ENCODE results near the gene TRIO. TPM values are rescaled to one million over a fixed set of nuclear protein-coding genes. Genes with fewer than 3 reads are reported as not detected.

TRIO gene
- total RNA-seq, 1 donor from 2014 or later = 71.6 TPM

GRCh38 chr5:14215901-14216300 is 72.8 kb downstream of the TRIO start:
- no peaks in the 10 kb centered on the region for H3K36me3 ChIP-seq (ENCODE audit: control insufficient read depth, insufficient read depth, low read length)
- H3K4me3 ChIP-seq (ENCODE audit: low read depth, low read length) = no peak overlapping the region
- no peaks in the 10 kb centered on the region for H3K27me3 ChIP-seq (ENCODE audit: control insufficient read depth, insufficient read depth, low read length)
- DNase-seq (ENCODE audit: low read depth) = no peak
- FAIRE-seq = no peak
- TF ChIP-seq CTCF (IDR thresholded peaks at IDR 0.05; ENCODE audit: insufficient read depth, low read length, severe bottlenecking) = no peak

GRCh38 chr5:14216372-14216771 is 73.2 kb downstream of the TRIO start:
- no peaks in the 10 kb centered on the region for H3K27me3 ChIP-seq (ENCODE audit: control insufficient read depth, insufficient read depth, low read length)
- DNase-seq (ENCODE audit: low read depth) (no peak), FAIRE-seq (no peak)
- no peak for TF ChIP-seq CTCF (IDR thresholded peaks at IDR 0.05; ENCODE audit: insufficient read depth, low read length, severe bottlenecking)
- H3K36me3 ChIP-seq (ENCODE audit: control insufficient read depth, insufficient read depth, low read length) = no peaks in the 10 kb centered on the region
- H3K4me3 ChIP-seq (ENCODE audit: low read depth, low read length) = no peak overlapping the region

GRCh38 chr5:14216902-14217301 is 73.8 kb downstream of the TRIO start:
- FAIRE-seq (no peak), DNase-seq (ENCODE audit: low read depth) (peak; percentile 64)
- Histone ChIP-seq H3K36me3 (ENCODE audit: control insufficient read depth, insufficient read depth, low read length) (no peaks in the 10 kb centered on the region), H3K4me3 (ENCODE audit: low read depth, low read length) (no peak overlapping the region), H3K27me3 (ENCODE audit: control insufficient read depth, insufficient read depth, low read length) (no peaks in the 10 kb centered on the region)
- no peak for TF ChIP-seq CTCF (IDR thresholded peaks at IDR 0.05; ENCODE audit: insufficient read depth, low read length, severe bottlenecking)

GRCh38 chr5:14217587-14217986 is 74.4 kb downstream of the TRIO start:
- TF ChIP-seq CTCF (IDR thresholded peaks at IDR 0.05; ENCODE audit: insufficient read depth, low read length, severe bottlenecking) = no peak
- no peak for DNase-seq (ENCODE audit: low read depth)
- no peaks in the 10 kb centered on the region for H3K36me3 ChIP-seq (ENCODE audit: control insufficient read depth, insufficient read depth, low read length)
- H3K27me3 ChIP-seq (ENCODE audit: control insufficient read depth, insufficient read depth, low read length) = no peaks in the 10 kb centered on the region
- no peak for FAIRE-seq
- no peak overlapping the region for H3K4me3 ChIP-seq (ENCODE audit: low read depth, low read length)

GRCh38 chr5:14218011-14218410 is 74.9 kb downstream of the TRIO start:
- no peak for TF ChIP-seq CTCF (IDR thresholded peaks at IDR 0.05; ENCODE audit: insufficient read depth, low read length, severe bottlenecking)
- FAIRE-seq (no peak), DNase-seq (ENCODE audit: low read depth) (no peak)
- H3K36me3 ChIP-seq (ENCODE audit: control insufficient read depth, insufficient read depth, low read length) = no peaks in the 10 kb centered on the region
- no peak overlapping the region for H3K4me3 ChIP-seq (ENCODE audit: low read depth, low read length)
- H3K27me3 ChIP-seq (ENCODE audit: control insufficient read depth, insufficient read depth, low read length) = no peaks in the 10 kb centered on the region

- H3K36me3 ChIP-seq (ENCODE audit: control insufficient read depth, insufficient read depth, low read length) = no peaks in the 10 kb centered on the region
- no peak for DNase-seq (ENCODE audit: low read depth)
- no peak for FAIRE-seq
- no peaks in the 10 kb centered on the region for H3K27me3 ChIP-seq (ENCODE audit: control insufficient read depth, insufficient read depth, low read length)
- H3K4me3 ChIP-seq (ENCODE audit: low read depth, low read length) = no peak overlapping the region
- no peak for TF ChIP-seq CTCF (IDR thresholded peaks at IDR 0.05; ENCODE audit: insufficient read depth, low read length, severe bottlenecking)
Measured at GRCh38 chr5:14218480-14218879, 75.3 kb downstream of the TRIO start.
